ENCODE results near the gene TRIP13.
"Not testable (repeated sequence)": the region's sequence is repeated elsewhere in the genome, so short reads cannot be mapped to it uniquely, and the experiment has no call there.

DNA sequence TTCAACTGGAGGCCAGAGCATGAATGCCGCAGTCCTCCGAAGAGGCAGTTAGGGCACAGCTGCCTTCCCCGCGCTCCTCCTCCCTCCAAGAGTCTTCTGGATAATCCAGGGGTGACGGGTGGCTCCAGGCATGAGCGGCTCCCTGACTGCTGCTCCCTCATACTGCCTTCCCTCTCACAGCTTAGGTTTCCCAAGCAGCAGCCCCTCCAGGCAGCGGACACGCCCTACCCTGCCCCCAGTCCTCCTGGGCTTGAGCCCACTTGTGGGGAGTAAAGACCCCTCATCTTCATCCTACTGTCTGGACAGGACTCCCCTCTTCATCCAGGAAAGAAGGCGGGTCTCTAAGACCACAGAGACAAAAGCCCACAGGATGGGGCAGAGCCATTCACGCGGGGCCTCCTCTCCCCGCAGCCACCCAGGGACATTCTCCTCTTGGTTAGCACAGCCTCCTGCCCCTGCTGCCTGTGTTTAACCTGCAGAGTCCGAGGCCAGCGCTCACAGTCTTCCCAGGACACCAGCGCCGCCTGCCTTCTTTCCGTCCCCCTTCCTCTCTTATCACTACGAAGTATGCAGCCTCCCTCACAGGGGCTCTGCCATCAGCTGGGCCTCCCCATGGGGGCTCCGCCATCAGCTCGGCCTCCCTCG is 47.5 kb upstream of the TRIP13 start:
- not testable (repeated sequence) for TF ChIP-seq POLR2A (IDR thresholded peaks at IDR 0.05)
- TF ChIP-seq, protein P1, sequence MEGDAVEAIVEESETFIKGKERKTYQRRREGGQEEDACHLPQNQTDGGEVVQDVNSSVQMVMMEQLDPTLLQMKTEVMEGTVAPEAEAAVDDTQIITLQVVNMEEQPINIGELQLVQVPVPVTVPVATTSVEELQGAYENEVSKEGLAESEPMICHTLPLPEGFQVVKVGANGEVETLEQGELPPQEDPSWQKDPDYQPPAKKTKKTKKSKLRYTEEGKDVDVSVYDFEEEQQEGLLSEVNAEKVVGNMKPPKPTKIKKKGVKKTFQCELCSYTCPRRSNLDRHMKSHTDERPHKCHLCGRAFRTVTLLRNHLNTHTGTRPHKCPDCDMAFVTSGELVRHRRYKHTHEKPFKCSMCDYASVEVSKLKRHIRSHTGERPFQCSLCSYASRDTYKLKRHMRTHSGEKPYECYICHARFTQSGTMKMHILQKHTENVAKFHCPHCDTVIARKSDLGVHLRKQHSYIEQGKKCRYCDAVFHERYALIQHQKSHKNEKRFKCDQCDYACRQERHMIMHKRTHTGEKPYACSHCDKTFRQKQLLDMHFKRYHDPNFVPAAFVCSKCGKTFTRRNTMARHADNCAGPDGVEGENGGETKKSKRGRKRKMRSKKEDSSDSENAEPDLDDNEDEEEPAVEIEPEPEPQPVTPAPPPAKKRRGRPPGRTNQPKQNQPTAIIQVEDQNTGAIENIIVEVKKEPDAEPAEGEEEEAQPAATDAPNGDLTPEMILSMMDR (IDR thresholded peaks at IDR 0.05): not testable (repeated sequence)

Data from lower leg skin (tissue), 3 donors.